Tibial nerve (tissue), 3 donors: ENCODE measurements around the gene ZSWIM8.

ENCODE experiments used
- CTCF ChIP-seq, 5 experiments: fragments of 200-600 bp in 3 of 5; fragments of 450-650 bp in 2 of 5; sonication (generic) in 3 of 5; IDR thresholded peaks; one replicate each; pipeline ENCODE4 v1.5.1; 2016 to 2019; ENCODE audit warnings: antibody characterized with exemption in 5 of 5, mild to moderate bottlenecking in 3 of 5, moderate library complexity in 2 of 5
- POLR2A ChIP-seq, 2 donors: fragments of 450-650 bp; IDR thresholded peaks; one replicate each; pipeline ENCODE4 v1.6.1; 2017; ENCODE audit warnings: antibody characterized with exemption in 2 of 2, mild to moderate bottlenecking in 2 of 2, moderate library complexity in 2 of 2

- no peak for TF ChIP-seq CTCF (IDR thresholded peaks at IDR 0.05)
- no peak for TF ChIP-seq POLR2A (IDR thresholded peaks at IDR 0.05)
Measured at GRCh38 chr10:73746721-73747120, 38.7 kb upstream of the ZSWIM8 start.
